GM19455 (cell line): ENCODE data around the gene EIF2A.
"Not testable (repeated sequence)": the region's sequence is repeated elsewhere in the genome, so short reads cannot be mapped to it uniquely, and the experiment has no call there.

Source experiments
- ATAC-seq: cut with Tn5 transposase; IDR thresholded peaks from one replicate; pipeline ENCODE4 v1.9.1; 2021; ENCODE audit not compliant: unreplicated experiment

Gene EIF2A

GRCh38 chr3:150600647-150601530 is 54.3 kb downstream of the EIF2A start:
- ATAC-seq = not testable (repeated sequence)

GRCh38 chr3:150602426-150603152 is 56.0 kb downstream of the EIF2A start:
- peak; percentile 17 for ATAC-seq

GRCh38 chr3:150603153-150603979 is 56.8 kb downstream of the EIF2A start, which contains the start of gene SELENOT:
Gene SELENOT (plus strand): TSS chr3:150603321. CDS start chr3:150603363, 42 bp downstream.
- ATAC-seq = peak; percentile 63

GRCh38 chr3:150603980-150604319 is 57.4 kb downstream of the EIF2A start:
- ATAC-seq = no peak

- no peak for ATAC-seq
Observed at GRCh38 chr3:150605998-150606641, 59.5 kb downstream of the EIF2A start.

GRCh38 chr3:150607267-150608065 is 60.9 kb downstream of the EIF2A start:
- ATAC-seq = no peak

- ATAC-seq = no peak
Observed at GRCh38 chr3:150609988-150610387, 63.4 kb downstream of the EIF2A start.

GRCh38 chr3:150610785-150611184 is 64.2 kb downstream of the EIF2A start:
- no peak for ATAC-seq

GRCh38 chr3:150611666-150612065 is 65.1 kb downstream of the EIF2A start:
- no peak for ATAC-seq

- no peak for ATAC-seq
Observed at GRCh38 chr3:150612494-150612893, 65.9 kb downstream of the EIF2A start.

GRCh38 chr3:150613034-150613433 is 66.4 kb downstream of the EIF2A start:
- no peak for ATAC-seq

- no peak for ATAC-seq
Observed at GRCh38 chr3:150613709-150614480, 67.3 kb downstream of the EIF2A start.

- ATAC-seq = no peak
Observed at GRCh38 chr3:150620002-150620689, 73.6 kb downstream of the EIF2A start.

- not testable (repeated sequence) for ATAC-seq
Observed at GRCh38 chr3:150622955-150623354, 76.4 kb downstream of the EIF2A start.

- ATAC-seq = no peak
Observed at GRCh38 chr3:150623945-150624344, 77.4 kb downstream of the EIF2A start.

GRCh38 chr3:150626148-150626930 is 79.8 kb downstream of the EIF2A start:
- ATAC-seq = no peak

- ATAC-seq = no peak
Observed at GRCh38 chr3:150627557-150627956, 81.0 kb downstream of the EIF2A start.
